ENCODE results near the gene SORBS2.

GRCh38 chr4:185755451-185755850 lies 56.5 kb downstream of the SORBS2 start:
- TF ChIP-seq CTCF (IDR thresholded peaks at IDR 0.05): no peak
- TF ChIP-seq POLR2AphosphoS5 (IDR thresholded peaks at IDR 0.05): peak in 1 of 3 donors; percentile 56
- no peak for TF ChIP-seq POLR2A (IDR thresholded peaks at IDR 0.05)
- TF ChIP-seq EP300 (IDR thresholded peaks at IDR 0.05): no peak
